ENCODE results near the gene EGFL8.

EGFL8 gene

DNA sequence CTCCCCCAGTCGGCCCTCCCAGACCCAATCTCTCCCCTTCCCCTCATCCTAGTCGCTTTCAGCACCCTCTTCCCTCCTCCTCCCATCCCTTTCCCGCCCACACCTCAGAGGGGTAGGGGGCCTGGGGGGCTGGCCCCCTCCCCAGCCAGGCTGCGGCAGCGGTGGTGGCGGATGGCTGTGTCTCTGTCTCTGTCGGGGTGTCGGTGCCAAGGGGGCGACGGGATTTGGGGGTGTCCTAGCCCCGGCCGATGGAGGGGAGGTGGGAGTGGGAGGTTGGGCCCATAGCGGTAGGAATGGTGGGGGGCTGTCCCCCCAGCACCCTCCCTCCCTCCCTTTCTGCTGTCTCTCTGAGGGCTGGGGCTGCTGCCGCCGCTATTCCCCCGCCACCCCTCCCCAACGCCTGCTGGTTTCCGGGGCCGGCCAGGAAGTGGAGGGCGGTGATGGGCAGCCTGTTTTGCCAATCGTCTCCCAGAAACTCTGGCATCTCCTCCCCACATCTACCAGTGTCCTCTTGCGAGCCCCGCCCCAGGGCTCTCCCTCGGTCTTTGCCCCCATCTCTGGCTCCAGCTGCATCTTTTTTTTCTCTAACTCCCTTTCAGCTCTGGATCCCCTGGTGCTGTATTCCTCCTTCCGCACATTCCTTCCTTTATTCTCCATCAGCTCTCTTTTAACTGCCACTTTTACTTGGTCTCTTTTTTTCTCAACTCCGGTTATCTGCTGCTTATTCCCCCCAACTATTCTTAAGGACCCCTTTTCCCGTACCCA lies 11.5 kb downstream of the EGFL8 start, which contains the start of gene AGPAT1:
AGPAT1 (minus strand) TSS at position 374 of the 765 bp plus-strand sequence. CDS start 4,588 bp downstream, outside the sequence.
- H3K4me3 ChIP-seq = peak within 1 kb of the TSS; percentile 95
- DNase-seq (ENCODE audit: low spot score) = peak; percentile 96
- TF ChIP-seq, protein P1, sequence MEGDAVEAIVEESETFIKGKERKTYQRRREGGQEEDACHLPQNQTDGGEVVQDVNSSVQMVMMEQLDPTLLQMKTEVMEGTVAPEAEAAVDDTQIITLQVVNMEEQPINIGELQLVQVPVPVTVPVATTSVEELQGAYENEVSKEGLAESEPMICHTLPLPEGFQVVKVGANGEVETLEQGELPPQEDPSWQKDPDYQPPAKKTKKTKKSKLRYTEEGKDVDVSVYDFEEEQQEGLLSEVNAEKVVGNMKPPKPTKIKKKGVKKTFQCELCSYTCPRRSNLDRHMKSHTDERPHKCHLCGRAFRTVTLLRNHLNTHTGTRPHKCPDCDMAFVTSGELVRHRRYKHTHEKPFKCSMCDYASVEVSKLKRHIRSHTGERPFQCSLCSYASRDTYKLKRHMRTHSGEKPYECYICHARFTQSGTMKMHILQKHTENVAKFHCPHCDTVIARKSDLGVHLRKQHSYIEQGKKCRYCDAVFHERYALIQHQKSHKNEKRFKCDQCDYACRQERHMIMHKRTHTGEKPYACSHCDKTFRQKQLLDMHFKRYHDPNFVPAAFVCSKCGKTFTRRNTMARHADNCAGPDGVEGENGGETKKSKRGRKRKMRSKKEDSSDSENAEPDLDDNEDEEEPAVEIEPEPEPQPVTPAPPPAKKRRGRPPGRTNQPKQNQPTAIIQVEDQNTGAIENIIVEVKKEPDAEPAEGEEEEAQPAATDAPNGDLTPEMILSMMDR (IDR thresholded peaks at IDR 0.05) = no peak
- H3K27ac ChIP-seq = peak within 1 kb of the TSS; percentile 89 to 95

- TF ChIP-seq, protein P1 (IDR thresholded peaks at IDR 0.05) = no peak
- Histone ChIP-seq H3K27ac (peak overlapping the region; percentile 89 to 95), H3K4me3 (peak overlapping the region; percentile 95)
- no peak for DNase-seq (ENCODE audit: low spot score)
Measured at GRCh38 chr6:32176476-32177182, 12.2 kb downstream of the EGFL8 start.

DNA sequence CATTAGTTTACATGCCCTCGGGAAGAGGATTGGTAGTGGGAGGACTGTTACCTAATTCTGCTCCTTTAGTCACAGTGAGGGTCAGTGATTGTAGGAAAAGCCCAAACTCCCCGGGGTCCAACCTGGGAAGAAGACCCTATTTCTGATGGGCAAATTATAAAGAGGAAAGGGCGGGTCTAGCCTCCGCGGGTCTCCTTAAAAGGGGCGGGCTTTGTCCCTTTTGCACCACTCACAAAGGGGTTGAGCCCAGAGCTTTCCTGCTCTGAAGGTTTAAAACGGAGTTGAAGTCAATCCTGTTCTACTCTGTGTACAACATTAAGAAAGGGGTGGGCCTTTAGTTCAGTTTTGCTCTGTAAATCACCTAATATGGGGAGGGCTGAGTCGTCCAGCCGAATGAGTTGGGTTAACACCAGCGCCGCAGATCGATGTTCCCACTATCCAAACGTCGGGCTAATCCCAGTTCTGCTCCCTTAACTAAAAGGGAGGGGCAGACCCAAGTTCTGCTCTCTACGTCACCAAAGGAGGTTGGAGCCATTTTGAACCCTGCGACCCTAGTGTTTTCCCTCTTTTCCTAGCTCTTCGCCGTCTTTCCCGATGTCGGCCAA lies 12.9 kb downstream of the EGFL8 start:
- peak overlapping the region; percentile 95 for H3K4me3 ChIP-seq
- DNase-seq (ENCODE audit: low spot score) = no peak
- H3K27ac ChIP-seq = peak overlapping the region; percentile 89 to 95
- TF ChIP-seq, protein P1 (IDR thresholded peaks at IDR 0.05) = no peak

- TF ChIP-seq, protein P1 (IDR thresholded peaks at IDR 0.05) = no peak
- Histone ChIP-seq H3K27ac (peak within 1 kb of the TSS; percentile 89 to 95), H3K4me3 (peak within 1 kb of the TSS; percentile 95)
- peak; percentile 99 for DNase-seq (ENCODE audit: low spot score)
Measured at GRCh38 chr6:32177788-32178546, 13.6 kb downstream of the EGFL8 start, which contains the start of gene RNF5. RNF5 (plus strand) TSS chr6:32178405; CDS start chr6:32178512, 107 bp downstream.

- DNase-seq (ENCODE audit: low spot score) = no peak
Measured at GRCh38 chr6:32178547-32179440, 14.4 kb downstream of the EGFL8 start.

More at GRCh38 chr6:32178547-32179440, 14.4 kb downstream of the EGFL8 start:
- TF ChIP-seq, protein P1 (IDR thresholded peaks at IDR 0.05) = no peak
- Histone ChIP-seq H3K4me3 (peak overlapping the region; percentile 95), H3K27ac (peak overlapping the region; percentile 89 to 95)
